HepG2 (cell line): Measurements from ENCODE around the gene ZNF282. TPM values are rescaled to one million over a fixed set of nuclear protein-coding genes. Genes with fewer than 3 reads are reported as not detected.
A peak's percentile ranks its signal among the peaks of the same experiment; 100 is the strongest.

Source experiments
- ATAC-seq: fragments of 200-7000 bp; cut with Tn5 transposase; 3 replicates; pipeline ENCODE4 v1.9.1; 2020; ENCODE audit warnings: mild to moderate bottlenecking, moderate library complexity
- BruUV-seq: library from RNA; stranded (reverse); fragments of 400-500 nt; replicated peaks from 2 replicates; lab custom pipeline; 2021; lab: Mats Ljungman, UMichigan
- CTCF ChIA-PET: fragments of 300-600 bp; formaldehyde crosslinking; extraction: SDS; loops from one replicate; lab custom pipeline; 2021; ENCODE audit warnings: low total read pairs, inconsistent platforms, low intra/inter-chr PET ratio; lab: Yijun Ruan, JAX
- POLR2A ChIA-PET: fragments of 350-600 bp; sonication (Branson Sonifier 250); formaldehyde crosslinking; loops from one replicate; lab custom pipeline; 2020; ENCODE audit warnings: antibody characterized with exemption, inconsistent platforms; lab: Yijun Ruan, JAX
- DNase-seq: peaks from one replicate; pipeline ENCODE4 v3.0.0-alpha.2; 2015; ENCODE audit warnings: low spot score
- FAIRE-seq: peaks from 3 replicates; lab custom pipeline; 2011; peaks lifted over from hg19 to GRCh38; lab: Jason Lieb, UNC
- H2AFZ ChIP-seq: one replicate; pipeline ENCODE4 v1.6.1; 2011; ENCODE audit warnings: low read length, inconsistent platforms
- H3K27ac ChIP-seq: fragments of 300-600 bp; 3 replicates; pipeline ENCODE4 v1.8.0; 2011; ENCODE audit warnings: mixed run types, mild to moderate bottlenecking, mixed read lengths, low read length, inconsistent platforms; ENCODE audit not compliant: insufficient read depth; ENCODE audit errors: extremely low read length
- H3K27me3 ChIP-seq, 2 experiments: fragments of 200-600 bp in 1 of 2; 2 replicates in 1 of 2; 3 replicates in 1 of 2; pipeline versions ENCODE4 v1.6.0 to v1.8.0; 2011; ENCODE audit warnings: low read length in 2 of 2, mild to moderate bottlenecking in 2 of 2, moderate library complexity in 2 of 2, inconsistent platforms in 1 of 2; ENCODE audit not compliant: insufficient read depth in 2 of 2, control insufficient read depth in 1 of 2
- H3K36me3 ChIP-seq, 2 experiments: fragments of 200-600 bp in 1 of 2; replicated peaks in 1 of 2; 2 replicates in 1 of 2; 3 replicates in 1 of 2; pipeline versions ENCODE4 v1.5.1 to v1.8.0; 2011; ENCODE audit warnings: low read length in 2 of 2, inconsistent platforms in 1 of 2; ENCODE audit not compliant: insufficient read depth in 2 of 2, control insufficient read depth in 1 of 2
- H3K4me1 ChIP-seq: 2 replicates; pipeline ENCODE4 v1.5.1; 2012; ENCODE audit warnings: low read length, inconsistent platforms; ENCODE audit not compliant: insufficient read depth
- H3K4me2 ChIP-seq: 2 replicates; pipeline ENCODE4 v1.6.0; 2011; ENCODE audit warnings: low read depth, low read length, inconsistent platforms
- H3K4me3 ChIP-seq, 3 experiments: fragments of 200-600 bp in 1 of 3; sonication (generic), shearing (Covaris generic) in 1 of 3; replicated peaks in 1 of 3; 2 replicates each; pipeline ENCODE4 v1.5.1; 2011 to 2016; ENCODE audit warnings: low read length in 3 of 3, inconsistent platforms in 2 of 3, low read depth in 2 of 3, mild to moderate bottlenecking in 2 of 3, control low read depth in 1 of 3, mixed read lengths in 1 of 3; ENCODE audit not compliant: insufficient read depth in 1 of 3
- H3K79me2 ChIP-seq: one replicate; pipeline ENCODE4 v1.6.1; 2011; ENCODE audit warnings: low read length, inconsistent platforms; ENCODE audit not compliant: insufficient read depth
- H3K9ac ChIP-seq: 2 replicates; pipeline ENCODE4 v1.6.0; 2011; ENCODE audit warnings: mild to moderate bottlenecking, low read depth, low read length, inconsistent platforms; ENCODE audit not compliant: insufficient read depth
- H3K9me3 ChIP-seq: 2 replicates; pipeline ENCODE4 v1.5.1; 2012; ENCODE audit warnings: mild to moderate bottlenecking, low read length
- H4K20me1 ChIP-seq: 2 replicates; pipeline ENCODE4 v1.6.0; 2011; ENCODE audit warnings: inconsistent platforms, mild to moderate bottlenecking, low read length, moderate library complexity; ENCODE audit not compliant: insufficient read depth
- CREM ChIP-seq, 2 experiments: sonication (generic) in 1 of 2; formaldehyde crosslinking in 1 of 2; IDR thresholded peaks; 2 replicates each; pipeline versions ENCODE4 v1.4.0 to v1.6.1; 2016 to 2020; ENCODE audit warnings: antibody characterized with exemption in 1 of 2, mild to moderate bottlenecking in 1 of 2, missing genetic modification reagents in 1 of 2
- HDAC6 ChIP-seq: fragments of 200-600 bp; sonication (generic); IDR thresholded peaks from 2 replicates; pipeline ENCODE4 v1.7.0; 2017; ENCODE audit warnings: mild to moderate bottlenecking, antibody characterized with exemption, low read length, low read depth
- KDM2A ChIP-seq: sonication (generic); formaldehyde crosslinking; IDR thresholded peaks from 2 replicates; pipeline ENCODE4 v1.4.0; 2020; ENCODE audit warnings: low read depth, missing genetic modification reagents, borderline replicate concordance
- NR2F2 ChIP-seq: IDR thresholded peaks from 2 replicates; pipeline ENCODE4 v1.6.1; 2012; ENCODE audit warnings: low read depth, inconsistent platforms, borderline replicate concordance
- PHF8 ChIP-seq: sonication (generic); formaldehyde crosslinking; IDR thresholded peaks from 2 replicates; pipeline ENCODE4 v1.5.0; 2020; ENCODE audit warnings: missing genetic modification reagents
- SMARCC2 ChIP-seq: fragments of 450-650 bp; IDR thresholded peaks from 2 replicates; pipeline ENCODE4 v1.6.1; 2017; ENCODE audit warnings: antibody characterized with exemption, mild to moderate bottlenecking
- U2AF2 ChIP-seq: fragments of 200-400 bp; formaldehyde crosslinking; IDR thresholded peaks from 2 replicates; pipeline ENCODE4 v1.6.1; 2017; ENCODE audit warnings: low read depth, mild to moderate bottlenecking, low read length
- ZNF451 ChIP-seq: sonication (generic); formaldehyde crosslinking; IDR thresholded peaks from 2 replicates; pipeline ENCODE4 v1.5.0; 2020; ENCODE audit warnings: mild to moderate bottlenecking, missing genetic modification reagents
- ZNF614 ChIP-seq: IDR thresholded peaks from 2 replicates; pipeline ENCODE4 v1.6.1; 2018; ENCODE audit warnings: missing biosample characterization, missing genetic modification reagents, inconsistent platforms, borderline replicate concordance
- ZNF773 ChIP-seq: sonication (generic); formaldehyde crosslinking; IDR thresholded peaks from 2 replicates; pipeline ENCODE4 v1.4.0; 2020; ENCODE audit warnings: missing genetic modification reagents, borderline replicate concordance
- WGBS: methylation state at CpG from one replicate; pipeline ENCODE4 v1.1.6; 2017; ENCODE audit warnings: low lambda C conversion rate; 5-methylcytosine and 5-hydroxymethylcytosine counted together
- in situ Hi-C: cut with HindIII; loops from 2 replicates; pipeline ENCODE4 v1.10.0; 2017; ENCODE audit warnings: low pct_unique_long_range_greater_than_20kb; ENCODE audit not compliant: extremely low pct_ligation_motif_present
- intact Hi-C: fragments of 100-400 bp; cut with micrococcal nuclease; formaldehyde crosslinking; loops from one replicate; pipeline ENCODE4 v1.10.0; 2022; ENCODE audit not compliant: unreplicated experiment
- polyA plus RNA-seq, 8 experiments: library from polyadenylated mRNA; depleted of rRNA in 3 of 8; stranded (reverse) in 7 of 8; unstranded in 1 of 8; fragments of >200 nt; fragmentation: Illumina TruSeq in 4 of 8; extraction: Trizol in 4 of 8; gene quantifications; 2 replicates each; pipeline versions ENCODE4 v1.2.1 to v1.2.3, GENCODE V29; 2011 to 2016; ENCODE audit warnings: low read depth in 4 of 8, missing spikeins in 1 of 8, mixed read lengths in 1 of 8; ENCODE audit not compliant: insufficient read depth in 1 of 8
- total RNA-seq, 5 experiments: library from RNA; depleted of rRNA; stranded (reverse); fragments of >200 nt; fragmentation: Illumina TruSeq; extraction: Trizol; gene quantifications; 2 replicates each; pipeline ENCODE4 v1.2.3, GENCODE V29; 2016; ENCODE audit warnings: low read depth in 1 of 5
- TF ChIP-seq, protein P1 (sequence below): sonication (generic); formaldehyde crosslinking; IDR thresholded peaks from 2 replicates; pipeline ENCODE4 v1.8.0; 2022; ENCODE audit warnings: missing genetic modification reagents, mild to moderate bottlenecking, borderline replicate concordance
- TF ChIP-seq, protein P2 (sequence below): sonication (generic); formaldehyde crosslinking; IDR thresholded peaks from 2 replicates; pipeline ENCODE4 v1.4.0; 2020; ENCODE audit warnings: missing genetic modification reagents
- TF ChIP-seq, protein P3 (sequence below): sonication (generic); formaldehyde crosslinking; IDR thresholded peaks from 2 replicates; pipeline ENCODE4 v1.4.0; 2020; ENCODE audit warnings: missing genetic modification reagents

The ZNF282 gene
- total and polyA plus RNA-seq, 2 of the 13 experiments (the other 11 are each of a cell fraction or from before 2014, with no cell fraction given) = 9.1 to 20.9 TPM

DNA sequence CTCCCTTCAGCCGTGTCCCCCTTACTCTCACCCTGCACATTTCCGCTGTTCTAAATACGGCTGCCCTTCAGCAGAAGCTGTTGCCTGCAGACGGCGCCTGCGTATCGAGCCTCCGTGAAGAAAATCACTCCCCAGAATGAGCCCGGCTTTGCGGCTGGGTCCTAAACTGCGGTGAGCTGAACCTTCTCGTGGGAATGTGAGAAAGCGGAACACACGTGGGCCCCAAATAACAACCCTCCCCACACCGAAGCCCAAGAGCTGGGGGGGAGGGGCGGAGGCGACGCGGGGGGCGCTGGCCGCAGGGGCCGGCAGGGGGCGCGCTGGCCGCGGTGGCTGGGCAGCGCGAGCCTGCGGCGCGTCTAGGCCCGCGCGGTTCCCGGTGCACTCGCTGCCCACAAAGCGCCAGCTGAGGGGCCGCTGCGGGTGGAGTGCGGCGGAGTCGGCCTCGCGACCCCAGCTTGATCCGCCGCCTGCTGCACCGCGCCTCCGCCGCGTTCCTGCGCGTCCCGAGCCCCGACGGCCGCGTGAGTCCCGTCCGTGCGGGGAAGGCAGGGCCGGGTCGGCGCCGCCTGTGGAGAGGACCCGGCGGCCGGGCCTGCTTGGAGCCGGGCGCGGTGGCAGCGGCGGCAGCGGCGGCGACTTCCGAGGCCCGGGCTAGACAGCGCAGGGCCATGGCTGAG lies 48.1 kb upstream of the ZNF282 start, which contains the start of gene ZNF398:
TSS of gene ZNF398 (plus strand) at position 382 of the 680 bp plus-strand sequence. CDS start at position 672, 290 bp downstream.
- no peaks in the 10 kb centered on the region for H3K9me3 ChIP-seq
- peak within 1 kb of the TSS; percentile 77 for H3K4me2 ChIP-seq
- H4K20me1 ChIP-seq = no peaks in the 10 kb centered on the region
- peak; percentile 83 for ATAC-seq
- FAIRE-seq = no peak
- H3K4me1 ChIP-seq = peaks cover 28% of the 10 kb centered on the region; the same call in 1 of the 2 replicates
- 0 out of 5 replicates have a peak, but pooled peaks cover 0 to 2% of the 10 kb centered on the region in 2 experiments for H3K36me3 ChIP-seq
- DNase-seq = peak; percentile 45
- no peaks in the 10 kb centered on the region; a peak in 1 of 5 replicates for H3K27me3 ChIP-seq
- peak within 1 kb of the TSS; percentile 92 for H2AFZ ChIP-seq
- no TSS peak for BruUV-seq
- H3K27ac ChIP-seq = peak within 1 kb of the TSS; percentile 89
- intact Hi-C loops = loop anchor here (1.0 kb wide), 1 partner anchor 43 kb away; no protein-coding TSS in a partner anchor
- POLR2A ChIA-PET = interaction anchor here (1.0 to 3.3 kb wide), 7 partner anchors 11 to 115 kb away, joined by 3 to 42 read pairs (median 4); partner anchors contain the start of genes ZNF282, ZNF425 and ZNF783
- peak within 1 kb of the TSS; percentile 94 for H3K9ac ChIP-seq
- peak within 1 kb of the TSS; percentile 87 to 97 (median 93) for H3K4me3 ChIP-seq
- WGBS = under 1% methylated on average over 25 of the region's 79 CpGs
- peaks cover 25% of the 10 kb centered on the region for H3K79me2 ChIP-seq
- CTCF ChIA-PET = interaction anchor here (0.8 to 2.9 kb wide), 4 partner anchors 20 to 81 kb away, joined by 4 to 26 read pairs (median 4); partner anchors contain the start of genes ZNF282, ZNF425 and ZNF786
- in situ Hi-C loops = no loop called here
- TF ChIP-seq PHF8 (peak; percentile 62), ZNF773 (CRISPR knock-in tag) (no peak), SMARCC2 (no peak), U2AF2 (no peak), CREM (IDR thresholded peaks at IDR 0.05) (peak; percentile 37; the same call in 1 of the 2 replicates), CREM (CRISPR knock-in tag; IDR thresholded peaks at IDR 0.05) (no peak), ZNF451 (CRISPR knock-in tag) (0 out of 2 replicates have a peak, but pooled peaks have one; percentile 21), KDM2A (CRISPR knock-in tag) (peak; percentile 63), HDAC6 (no peak), ZNF614 (no peak), NR2F2 (no peak)
- TF ChIP-seq, protein P1, sequence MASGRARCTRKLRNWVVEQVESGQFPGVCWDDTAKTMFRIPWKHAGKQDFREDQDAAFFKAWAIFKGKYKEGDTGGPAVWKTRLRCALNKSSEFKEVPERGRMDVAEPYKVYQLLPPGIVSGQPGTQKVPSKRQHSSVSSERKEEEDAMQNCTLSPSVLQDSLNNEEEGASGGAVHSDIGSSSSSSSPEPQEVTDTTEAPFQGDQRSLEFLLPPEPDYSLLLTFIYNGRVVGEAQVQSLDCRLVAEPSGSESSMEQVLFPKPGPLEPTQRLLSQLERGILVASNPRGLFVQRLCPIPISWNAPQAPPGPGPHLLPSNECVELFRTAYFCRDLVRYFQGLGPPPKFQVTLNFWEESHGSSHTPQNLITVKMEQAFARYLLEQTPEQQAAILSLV (CRISPR knock-in tag) = peak; percentile 18; the same call in 1 of the 2 replicates
- TF ChIP-seq, protein P2, sequence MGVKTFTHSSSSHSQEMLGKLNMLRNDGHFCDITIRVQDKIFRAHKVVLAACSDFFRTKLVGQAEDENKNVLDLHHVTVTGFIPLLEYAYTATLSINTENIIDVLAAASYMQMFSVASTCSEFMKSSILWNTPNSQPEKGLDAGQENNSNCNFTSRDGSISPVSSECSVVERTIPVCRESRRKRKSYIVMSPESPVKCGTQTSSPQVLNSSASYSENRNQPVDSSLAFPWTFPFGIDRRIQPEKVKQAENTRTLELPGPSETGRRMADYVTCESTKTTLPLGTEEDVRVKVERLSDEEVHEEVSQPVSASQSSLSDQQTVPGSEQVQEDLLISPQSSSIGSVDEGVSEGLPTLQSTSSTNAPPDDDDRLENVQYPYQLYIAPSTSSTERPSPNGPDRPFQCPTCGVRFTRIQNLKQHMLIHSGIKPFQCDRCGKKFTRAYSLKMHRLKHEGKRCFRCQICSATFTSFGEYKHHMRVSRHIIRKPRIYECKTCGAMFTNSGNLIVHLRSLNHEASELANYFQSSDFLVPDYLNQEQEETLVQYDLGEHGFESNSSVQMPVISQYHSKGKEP = no peak
- TF ChIP-seq, protein P3, sequence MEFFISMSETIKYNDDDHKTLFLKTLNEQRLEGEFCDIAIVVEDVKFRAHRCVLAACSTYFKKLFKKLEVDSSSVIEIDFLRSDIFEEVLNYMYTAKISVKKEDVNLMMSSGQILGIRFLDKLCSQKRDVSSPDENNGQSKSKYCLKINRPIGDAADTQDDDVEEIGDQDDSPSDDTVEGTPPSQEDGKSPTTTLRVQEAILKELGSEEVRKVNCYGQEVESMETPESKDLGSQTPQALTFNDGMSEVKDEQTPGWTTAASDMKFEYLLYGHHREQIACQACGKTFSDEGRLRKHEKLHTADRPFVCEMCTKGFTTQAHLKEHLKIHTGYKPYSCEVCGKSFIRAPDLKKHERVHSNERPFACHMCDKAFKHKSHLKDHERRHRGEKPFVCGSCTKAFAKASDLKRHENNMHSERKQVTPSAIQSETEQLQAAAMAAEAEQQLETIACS (CRISPR knock-in tag) = no peak; the same call in 1 of the 2 replicates
